HG03196 (cell line): ENCODE results near the gene USP15.
"Not testable (repeated sequence)": the region's sequence is repeated elsewhere in the genome, so short reads cannot be mapped to it uniquely, and the experiment has no call there.

ENCODE experiments used
- ATAC-seq: cut with Tn5 transposase; IDR thresholded peaks from one replicate; pipeline ENCODE4 v1.9.1; 2021; ENCODE audit not compliant: unreplicated experiment

Gene USP15

DNA sequence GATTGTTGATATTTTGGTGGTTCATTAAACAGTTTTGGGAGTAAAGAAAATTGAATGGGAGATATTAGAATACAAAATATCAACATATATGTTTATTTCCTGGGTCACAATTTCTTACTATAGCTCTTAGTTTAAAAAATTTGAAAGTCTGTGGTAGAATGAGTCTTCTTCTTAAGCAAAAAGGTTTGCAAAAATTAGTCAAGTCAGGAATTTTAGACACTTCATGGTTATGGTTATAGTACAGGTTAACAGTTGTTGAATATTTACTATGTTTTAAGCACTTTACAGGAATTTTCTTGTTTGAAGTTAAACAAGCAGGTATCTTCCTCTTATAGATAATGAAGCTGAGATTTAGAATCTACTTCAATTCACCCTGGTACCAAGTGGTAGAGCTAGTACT lies 56.8 kb downstream of the USP15 start:
- ATAC-seq: no peak

DNA sequence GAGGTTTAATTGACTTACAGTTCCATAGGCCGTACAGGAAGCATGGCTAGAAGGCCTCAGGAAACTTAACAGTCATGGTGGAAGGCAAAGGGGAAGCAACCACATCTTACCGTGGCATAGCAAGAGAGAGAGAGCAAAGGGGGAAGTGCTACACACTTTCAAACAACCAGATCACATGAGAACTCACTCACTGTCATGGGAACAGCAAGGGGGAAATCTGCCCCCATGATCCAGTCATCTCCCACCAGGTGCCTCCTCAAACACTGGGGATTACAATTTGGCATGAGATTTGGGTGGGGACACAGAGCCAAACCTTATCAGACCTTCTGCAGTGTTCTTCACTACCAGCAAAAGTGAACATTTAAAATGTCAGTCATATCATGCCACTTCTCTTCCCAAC lies 58.9 kb downstream of the USP15 start:
- no peak for ATAC-seq

DNA sequence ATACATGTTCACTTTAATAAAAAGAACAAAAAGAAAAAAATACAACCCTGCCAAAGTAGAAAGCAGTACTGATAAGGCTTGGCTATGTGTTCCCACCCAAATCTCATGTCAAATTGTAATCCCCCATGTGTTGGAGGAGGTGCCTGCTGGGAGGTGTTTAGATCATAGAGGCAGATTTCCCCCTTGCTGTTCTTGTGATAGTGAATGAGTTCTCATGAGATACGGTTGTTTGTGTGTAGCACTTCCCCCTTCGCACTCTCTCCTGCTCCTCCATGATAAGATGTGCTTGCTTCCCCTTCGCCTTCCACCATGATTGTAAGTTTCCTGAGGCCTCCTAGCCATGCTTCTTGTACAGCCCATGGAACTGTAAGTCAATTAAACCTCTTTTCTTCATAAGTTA lies 59.9 kb downstream of the USP15 start:
- no peak for ATAC-seq

DNA sequence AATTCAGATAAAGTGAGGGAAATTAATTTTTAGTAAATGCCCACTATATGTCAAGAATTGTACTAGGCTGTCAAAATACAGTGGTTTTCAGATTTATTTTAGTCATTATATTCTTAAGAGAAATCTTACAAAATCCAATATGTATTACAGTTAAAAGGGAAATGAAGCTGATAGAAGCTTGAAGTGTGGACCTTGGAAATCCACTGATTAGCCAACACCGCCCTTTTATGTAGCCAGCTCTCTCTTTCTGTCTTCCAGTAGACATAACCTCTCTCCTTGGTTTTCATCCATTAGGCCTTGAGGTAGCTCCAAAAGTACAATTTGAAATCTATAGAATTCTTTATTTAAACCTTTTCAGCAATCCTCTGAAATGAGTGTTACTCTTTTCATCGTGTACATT lies 63.2 kb downstream of the USP15 start:
- no peak for ATAC-seq

DNA sequence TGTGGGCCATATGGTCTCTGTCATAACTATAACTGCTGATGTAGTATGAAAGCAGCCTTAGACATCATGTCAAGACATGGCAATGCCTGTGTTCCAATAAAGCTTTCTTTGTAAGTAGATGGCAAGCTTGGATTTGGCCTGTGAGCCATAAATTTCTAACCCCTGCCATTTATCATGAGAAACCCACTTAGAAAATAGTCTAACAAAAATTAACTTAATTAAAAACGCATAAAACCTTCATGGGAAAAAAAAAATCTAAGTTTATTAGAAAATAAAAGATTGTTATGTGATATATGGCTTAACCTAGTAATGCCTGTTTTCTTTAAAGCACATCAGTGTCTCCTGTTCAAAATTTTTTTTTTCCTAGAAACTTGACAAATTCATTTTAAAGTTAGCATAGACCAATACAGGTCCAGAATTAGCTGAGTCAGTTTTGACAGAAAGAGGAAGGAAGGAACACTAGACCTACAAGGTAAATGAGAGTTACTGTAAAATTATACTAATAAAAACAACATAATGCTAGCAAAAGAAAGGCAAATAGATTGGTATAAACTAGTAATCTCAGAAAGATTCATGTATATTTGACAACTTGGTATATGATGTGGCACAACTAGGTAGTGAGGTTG lies 68.2 kb downstream of the USP15 start:
- ATAC-seq: no peak

DNA sequence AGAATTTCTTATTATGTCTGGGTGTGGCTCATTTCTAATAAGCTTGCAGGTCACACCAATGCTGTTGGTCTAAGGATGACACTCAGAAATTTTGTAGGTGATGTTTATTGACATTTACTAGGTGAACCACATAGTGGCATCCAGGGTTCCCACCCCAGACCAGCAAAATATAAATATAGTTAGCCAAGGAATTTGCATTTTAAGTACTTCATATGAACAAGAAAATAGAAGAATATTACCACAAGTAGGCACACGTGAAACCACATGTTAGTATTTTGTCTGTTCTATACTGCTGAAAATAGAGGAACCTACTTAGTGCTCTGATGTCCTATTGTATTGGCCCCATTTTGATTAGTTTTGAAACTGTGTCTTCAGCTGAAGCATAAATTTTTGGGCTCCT lies 71.1 kb downstream of the USP15 start:
- ATAC-seq: no peak

DNA sequence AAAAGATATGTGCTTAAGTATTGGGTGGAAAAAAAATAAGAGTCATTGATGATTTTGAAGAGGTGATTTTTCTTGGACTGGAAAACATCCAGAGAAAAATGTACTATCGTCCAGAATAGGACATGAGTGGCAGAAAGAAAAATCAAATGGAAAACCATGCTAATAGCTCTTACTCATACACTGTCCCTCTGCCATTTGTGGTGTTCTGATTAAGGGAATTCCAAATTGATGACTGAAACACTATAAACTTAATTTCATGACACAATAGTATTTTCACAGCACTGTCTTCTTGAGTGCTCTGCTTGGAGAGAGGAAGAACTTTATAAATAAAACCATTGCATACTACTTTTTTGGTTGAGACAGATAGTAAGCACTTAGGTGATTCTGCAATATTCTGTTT lies 72.4 kb downstream of the USP15 start:
- no peak for ATAC-seq

DNA sequence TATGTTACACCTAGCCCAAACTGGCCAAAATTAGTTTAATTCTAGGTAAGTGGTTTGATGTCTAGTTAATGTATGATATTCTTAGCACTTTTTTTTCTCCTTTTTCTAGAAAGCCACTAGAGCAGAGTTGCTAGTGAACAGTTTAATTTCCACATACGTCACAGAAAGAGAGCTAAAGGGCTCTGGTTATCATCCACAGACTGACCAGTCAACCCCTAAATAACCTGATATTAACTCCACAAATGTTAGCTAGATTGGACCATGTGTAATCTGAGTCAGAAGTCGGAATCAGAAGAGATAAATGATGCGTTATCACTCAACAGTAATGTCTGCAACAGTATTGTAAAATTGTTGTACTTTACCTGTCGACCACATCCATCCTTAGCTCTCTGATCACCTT lies 74.9 kb downstream of the USP15 start:
- ATAC-seq: no peak

DNA sequence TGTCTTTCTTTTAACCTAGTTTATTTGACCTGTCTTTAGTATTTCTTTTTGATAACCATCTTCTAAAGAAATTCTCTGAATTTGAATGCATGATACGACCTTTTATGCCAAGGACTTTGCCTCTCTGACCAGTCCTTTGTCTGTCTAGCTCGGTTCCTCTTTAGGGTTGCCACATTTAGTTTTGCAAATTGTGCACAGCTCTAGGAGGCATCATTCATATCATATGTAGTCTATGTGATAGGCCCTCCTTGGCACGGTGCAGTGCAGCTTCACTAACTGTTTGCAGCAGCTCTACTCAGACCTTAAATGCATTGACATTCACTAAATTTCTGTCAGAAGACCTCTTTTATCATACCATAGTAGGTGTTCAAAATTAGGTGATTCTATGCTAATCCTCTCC lies 75.6 kb downstream of the USP15 start:
- no peak for ATAC-seq

DNA sequence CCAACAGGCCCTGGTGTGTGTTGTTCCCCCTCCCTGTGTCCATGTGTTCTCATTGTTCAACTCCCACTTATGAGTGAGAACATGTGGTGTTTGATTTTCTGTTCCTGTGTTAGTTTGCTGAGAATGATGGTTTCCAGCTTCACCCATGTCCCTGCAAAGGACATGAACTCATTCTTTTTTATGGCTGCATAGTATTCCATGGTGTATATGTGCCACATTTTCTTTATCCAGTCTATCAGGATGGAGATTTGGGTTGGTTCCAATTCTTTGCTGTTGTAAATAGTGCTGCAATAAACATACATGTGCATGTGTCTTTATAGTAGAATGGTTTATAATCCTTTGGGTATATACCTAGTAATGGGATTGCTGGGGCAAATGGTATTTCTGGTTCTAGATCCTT lies 77.4 kb downstream of the USP15 start:
- not testable (repeated sequence) for ATAC-seq

DNA sequence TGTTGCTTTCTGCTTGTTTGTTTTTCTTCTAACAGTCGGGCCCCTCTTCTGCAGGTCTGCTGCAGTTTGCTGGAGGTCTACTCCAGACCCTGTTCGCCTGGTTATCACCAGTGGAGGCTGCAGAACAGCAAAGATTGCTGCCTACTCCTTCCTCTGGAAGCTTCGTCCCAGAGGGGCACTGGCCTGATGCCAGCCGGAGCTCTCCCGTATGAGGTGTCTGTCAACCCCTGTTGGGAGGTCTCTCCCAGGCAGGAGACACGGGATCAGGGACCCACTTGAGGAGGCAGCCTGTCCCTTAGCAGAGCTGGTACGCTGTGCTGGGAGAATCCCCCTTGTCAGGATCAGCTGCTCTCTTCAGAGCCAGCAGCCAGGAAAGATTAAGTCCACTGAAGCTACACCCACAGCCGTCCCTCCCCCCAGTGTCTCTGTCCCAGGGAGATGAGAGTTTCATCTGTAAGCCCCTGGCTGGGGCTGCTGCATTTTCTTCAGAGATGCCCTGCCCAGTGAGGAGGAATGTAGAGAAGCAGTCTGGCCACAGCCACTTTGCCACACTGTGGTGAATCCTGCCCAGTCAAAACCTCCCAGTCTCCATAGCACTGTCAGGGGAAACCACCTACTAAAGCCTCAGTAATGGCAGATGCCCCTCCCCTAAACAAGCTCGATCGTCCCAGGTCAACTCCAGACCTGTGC lies 82.6 kb downstream of the USP15 start:
- ATAC-seq: not testable (repeated sequence)

DNA sequence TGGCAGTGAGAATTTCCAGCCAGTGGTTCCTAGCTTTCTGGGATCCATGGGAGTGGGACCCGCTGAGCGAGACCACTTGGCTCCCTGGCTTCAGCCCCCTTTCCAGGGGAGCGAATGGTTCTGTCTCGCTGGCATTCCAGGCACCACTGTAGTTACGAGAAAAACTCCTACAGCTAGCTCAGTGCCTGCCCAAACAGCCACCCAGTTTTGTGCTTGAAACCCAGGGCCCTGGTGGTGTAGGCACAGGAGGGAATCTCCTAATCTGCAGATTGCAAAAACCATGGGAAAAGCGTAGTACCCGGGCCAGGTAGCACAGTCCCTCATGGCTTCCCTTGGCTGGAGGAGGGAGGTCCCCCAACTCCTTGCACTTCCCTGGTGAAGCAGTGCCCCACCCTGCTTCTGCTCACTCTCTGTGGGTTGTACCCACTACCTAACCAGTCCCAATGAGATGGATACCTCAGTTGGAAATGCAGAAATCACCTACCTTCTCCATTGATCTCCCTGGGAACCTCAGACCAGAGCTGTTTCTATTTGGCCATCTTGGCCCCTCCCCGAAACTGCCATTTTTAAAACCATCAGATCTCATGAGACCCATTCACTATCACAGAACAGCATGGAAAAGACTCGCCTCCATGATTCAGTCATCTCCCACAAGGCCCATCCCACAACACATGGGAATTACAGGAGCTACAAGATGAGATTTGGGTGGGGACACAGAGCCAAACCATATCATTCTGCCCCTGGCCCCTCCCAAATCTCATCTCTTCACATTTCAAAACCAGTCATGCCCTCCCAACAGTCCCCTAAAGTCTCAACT lies 83.3 kb downstream of the USP15 start:
- ATAC-seq: not testable (repeated sequence)

DNA sequence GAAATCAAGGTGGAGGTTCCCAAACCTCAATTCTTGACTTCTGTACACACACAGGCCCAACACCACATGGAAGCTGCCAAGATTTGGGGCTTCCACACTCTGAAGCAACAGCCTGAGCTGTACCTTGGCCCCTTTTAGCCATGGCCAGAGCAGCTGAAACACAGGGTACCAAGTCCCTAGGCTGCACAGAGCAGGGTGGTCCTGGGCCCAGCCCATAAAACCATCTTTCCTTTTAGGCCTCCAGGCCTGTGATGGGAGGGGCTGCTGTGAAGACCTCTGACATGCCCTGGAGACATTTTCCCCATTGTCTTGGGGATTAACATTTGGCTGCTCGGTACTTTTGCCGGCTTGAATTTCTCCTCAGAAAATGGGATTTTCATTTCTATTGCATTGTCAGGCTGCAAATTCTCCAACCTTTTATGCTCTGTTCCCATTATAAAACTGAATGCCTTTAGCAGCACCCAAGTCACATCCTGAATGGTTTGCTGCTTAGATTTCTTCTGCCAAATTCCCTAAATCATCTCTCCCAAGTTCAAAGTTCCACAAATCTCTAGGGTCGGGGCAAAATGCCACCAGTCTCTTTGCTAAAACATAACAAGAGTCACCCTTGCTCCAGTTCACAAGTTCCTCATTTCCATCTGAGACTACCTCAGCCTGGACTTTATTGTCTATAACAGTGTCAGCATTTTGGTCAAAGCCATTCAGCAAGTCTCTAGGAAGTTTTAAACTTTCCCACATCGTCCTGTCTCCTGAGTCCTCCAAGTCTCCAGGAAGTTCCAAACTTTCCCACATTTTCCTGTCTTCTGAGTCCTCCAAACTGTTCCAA lies 84.7 kb downstream of the USP15 start:
- not testable (repeated sequence) for ATAC-seq

DNA sequence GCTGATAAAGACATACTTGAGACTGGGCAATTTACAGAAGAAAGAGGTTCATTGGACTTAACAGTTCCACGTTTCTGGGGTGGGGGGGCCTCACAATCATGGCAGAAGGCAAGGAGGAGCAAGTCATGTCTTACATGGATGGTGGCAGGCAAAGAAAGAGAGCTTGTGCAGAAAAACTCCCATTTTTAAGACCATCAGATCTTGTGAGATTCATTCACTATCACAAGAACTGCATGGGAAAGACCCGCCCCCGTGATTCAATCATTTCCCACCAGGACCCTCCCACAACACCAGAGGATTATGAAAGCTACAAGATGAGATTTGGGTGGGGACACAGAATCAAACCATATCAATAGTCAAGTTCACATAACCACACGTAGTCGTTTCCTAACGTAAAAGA lies 85.5 kb downstream of the USP15 start:
- ATAC-seq: no peak

DNA sequence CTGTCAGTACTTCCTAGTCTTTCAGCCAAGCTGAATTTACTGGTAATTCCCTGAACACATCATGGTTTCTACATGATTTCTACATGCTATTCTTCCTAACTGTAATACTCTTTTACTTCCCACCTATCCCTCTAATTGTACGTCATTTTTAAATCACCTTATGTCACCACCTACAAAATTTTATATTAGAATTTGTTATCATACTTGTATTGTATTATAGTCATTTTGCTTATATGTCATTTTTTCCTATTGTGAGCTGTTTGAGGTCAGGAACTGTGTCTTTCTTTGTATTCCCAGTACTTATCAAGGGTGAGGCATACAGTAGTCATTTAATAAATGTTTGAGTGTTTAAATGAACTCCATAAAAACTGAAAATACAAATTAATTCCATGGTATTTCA lies 86.6 kb downstream of the USP15 start:
- ATAC-seq: no peak

DNA sequence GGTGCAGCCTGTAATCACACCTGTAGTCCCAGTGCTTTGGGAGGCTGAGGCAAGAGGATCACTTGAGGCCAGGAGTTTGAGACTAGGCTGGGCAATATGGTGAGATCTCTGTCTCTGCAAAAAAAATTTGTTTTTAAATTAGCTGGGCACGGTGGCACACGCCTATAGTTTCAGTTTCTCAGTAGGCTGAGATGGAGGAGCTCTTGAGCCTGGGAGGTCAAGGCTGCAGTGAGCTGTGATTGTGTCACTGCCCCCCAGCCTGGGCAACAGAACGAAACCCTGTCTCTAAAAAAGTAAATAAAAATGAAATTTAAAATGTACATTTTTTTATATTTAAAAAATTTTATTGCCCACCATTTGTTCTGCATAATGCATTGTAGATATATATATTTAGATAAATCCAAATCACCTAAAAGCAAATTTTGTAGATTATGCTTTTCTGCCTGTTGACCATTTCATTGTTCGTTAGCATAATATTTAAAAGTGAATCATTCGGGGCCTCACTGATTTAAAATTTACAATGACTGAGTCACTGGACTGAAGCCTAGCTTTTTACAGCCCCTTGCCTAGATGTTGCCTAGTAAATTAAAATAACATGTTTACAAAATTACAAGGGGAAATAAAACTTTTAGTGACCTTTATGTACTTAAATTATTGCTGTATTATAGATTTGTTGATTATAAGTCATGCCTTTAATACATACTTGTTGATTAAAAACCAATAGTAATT lies 87.9 kb downstream of the USP15 start:
- ATAC-seq: no peak

DNA sequence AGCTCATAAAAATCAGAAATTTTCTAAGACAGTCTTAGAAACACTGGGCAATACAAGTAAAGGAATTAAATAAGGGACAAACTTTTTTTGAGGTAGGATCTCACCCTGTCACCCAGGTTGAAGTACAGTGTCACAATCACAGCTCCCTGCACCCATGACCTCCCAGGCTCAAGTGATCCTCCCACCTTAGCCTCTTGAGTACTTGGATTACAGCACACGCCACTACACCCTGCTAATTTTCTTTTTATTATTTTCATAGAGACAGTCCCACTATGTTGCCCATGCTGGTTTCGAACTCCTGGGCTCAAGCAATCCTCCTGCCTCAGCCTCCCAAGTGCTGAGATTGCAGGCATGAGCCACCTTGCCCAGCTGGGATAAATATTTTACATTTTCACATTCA lies 90.3 kb downstream of the USP15 start:
- ATAC-seq: no peak

DNA sequence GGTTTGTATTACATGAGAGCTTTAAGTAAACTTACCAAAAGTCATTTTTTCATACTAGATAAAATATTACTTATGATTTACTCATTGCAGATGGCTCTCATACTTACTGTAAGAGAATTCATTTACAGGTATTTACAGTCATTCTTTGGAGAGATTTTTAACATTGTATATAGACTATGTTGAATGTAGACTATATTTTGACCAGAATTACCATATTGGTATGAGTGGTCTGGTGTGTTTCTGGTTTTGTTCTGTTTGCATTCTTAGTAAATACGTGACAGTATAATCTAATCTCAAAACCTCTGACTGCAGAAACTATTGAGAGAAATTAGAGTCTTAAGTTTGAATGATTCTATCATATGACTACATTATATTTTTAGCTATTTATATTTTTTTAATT lies 91.1 kb downstream of the USP15 start:
- no peak for ATAC-seq

DNA sequence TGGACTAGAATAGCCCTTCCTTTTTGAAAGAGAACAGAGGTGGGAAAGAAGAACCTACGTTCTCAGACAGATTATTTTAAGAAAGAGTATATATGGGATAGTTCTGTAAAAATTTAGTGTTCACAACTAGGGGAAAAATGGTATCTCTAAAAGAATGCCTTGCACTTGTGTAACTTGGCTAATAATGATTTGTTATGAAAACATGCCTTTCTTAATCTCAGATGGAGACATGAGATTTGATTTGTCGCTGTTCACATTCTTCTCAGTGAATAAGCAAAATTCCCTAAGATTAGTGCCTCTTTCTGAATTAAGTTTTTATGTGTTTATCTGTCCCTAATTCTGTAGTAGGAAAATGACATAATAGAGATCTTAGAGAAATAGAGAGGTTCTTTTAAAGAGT lies 100.8 kb downstream of the USP15 start:
- no peak for ATAC-seq

DNA sequence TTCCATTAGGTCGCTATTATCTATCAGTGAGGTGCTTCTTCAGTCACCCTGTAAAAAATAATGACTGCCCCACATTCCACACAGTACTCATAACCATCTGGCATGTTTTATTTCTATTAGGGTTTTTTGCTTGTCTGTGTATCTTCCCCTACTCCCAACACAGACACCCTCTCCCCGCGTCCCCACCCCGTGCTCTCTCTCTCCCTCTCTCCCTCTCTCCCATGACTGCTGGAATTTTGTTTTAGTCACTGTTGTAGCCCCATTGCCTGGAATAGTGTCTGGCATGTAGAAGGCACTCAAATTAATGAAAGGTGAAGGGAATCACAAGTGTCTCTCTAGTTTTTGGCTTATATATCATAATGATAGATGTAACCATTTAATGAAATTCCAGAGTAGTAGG lies 103.3 kb downstream of the USP15 start:
- ATAC-seq: no peak

DNA sequence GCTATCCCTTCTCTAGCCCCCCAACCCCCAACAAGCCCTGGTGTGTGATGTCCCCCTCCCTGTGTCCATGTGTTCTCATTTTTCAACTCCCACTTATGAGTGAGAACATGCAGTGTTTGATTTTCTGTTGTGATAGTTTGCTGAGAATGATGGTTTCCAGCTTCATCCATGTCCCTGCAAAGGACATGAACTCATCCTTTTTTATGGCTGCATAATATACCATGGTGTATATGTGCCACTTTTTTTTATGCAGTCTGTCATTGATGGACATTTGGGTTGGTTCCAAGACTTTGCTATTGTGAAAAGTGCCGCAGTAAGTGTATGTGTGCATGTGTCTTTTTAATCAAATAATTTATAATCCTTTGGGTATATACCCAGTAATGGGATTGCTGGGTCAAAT lies 104.5 kb downstream of the USP15 start:
- ATAC-seq: not testable (repeated sequence)
